HL-60/S4 (cell line): ENCODE measurements around the gene GNAT3.

Source experiments
- in situ Hi-C: fragments of 300-500 bp; cut with MboI; formaldehyde crosslinking; loops from 2 replicates; pipeline ENCODE4 v1.14.3; 2022; ENCODE audit warnings: low sequenced_read_pairs

Gene GNAT3

DNA sequence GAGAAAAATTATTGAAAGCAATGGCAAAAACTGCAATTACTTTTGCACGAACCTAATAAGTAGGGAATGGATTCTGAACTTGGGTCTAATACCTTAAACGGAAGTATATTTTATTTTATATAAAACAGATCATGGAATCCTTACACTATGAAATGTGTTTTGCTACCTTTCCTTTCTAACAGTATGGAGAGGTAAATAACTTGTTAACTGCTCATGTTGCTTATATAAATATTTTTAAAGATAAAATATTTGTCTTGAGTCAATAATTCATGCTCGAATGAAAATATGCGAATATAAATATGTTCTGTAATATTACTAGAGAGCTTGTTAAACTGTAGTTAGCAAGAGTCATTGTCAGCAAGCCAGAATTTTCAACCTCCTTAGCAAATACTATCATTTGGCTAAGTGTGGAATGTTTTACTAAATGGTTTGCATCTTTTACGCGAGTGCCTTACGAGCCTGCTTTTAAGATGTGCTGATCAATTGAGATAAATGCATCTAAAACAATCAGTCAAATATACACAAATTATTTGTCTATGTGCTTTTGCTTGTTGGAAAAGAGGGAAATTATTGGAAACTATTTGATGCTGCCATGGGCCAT, 5.9 kb downstream of the GNAT3 start:
- in situ Hi-C loops, result no loop called here

DNA sequence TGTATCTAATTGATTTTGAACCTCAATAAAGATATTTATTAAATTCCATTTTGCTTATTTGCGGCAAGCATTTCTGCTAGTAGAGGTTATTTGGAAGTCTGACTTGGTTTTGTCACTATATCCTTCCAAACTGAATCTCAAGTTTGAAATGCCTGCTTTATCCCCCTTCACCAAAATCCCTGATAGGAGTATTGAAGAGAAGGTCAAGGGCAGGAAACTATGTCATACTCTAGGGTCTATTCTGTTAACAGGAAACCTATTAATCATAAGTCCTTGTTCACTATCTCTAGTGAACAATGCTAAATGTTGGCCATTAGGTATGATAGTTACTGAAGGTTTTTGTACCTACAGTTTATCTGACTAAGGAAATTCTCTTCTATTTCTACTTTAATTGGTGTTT, 11.5 kb downstream of the GNAT3 start:
- in situ Hi-C loops, result no loop called here

DNA sequence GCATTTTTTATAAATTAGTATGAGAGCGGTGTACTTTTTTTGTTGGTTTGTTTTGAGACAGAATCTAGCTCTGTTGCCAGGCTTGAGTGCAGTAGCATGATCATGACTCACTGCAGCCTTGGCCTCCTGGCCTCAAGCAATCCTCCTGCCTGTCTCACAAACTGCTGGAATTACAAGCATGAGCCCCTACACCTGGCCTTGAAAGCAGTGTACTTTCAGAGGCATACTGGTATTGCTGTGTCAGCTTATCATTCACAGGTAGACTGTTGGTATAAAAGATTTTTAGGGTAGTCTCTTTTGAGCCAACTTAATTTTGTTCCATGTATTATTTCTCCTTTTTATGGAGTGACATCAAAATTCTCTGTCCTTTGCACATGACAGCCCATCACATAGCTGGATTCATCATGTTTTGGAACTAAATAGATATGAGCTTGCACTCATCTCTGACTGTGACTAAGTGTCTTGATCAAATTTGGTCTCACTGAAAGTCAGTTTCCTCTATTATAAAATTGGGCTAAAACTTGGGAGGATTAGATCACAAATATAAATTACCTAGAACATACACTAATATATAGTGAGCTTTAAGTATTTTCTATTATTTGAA, 12.4 kb downstream of the GNAT3 start:
- in situ Hi-C loops, result no loop called here

DNA sequence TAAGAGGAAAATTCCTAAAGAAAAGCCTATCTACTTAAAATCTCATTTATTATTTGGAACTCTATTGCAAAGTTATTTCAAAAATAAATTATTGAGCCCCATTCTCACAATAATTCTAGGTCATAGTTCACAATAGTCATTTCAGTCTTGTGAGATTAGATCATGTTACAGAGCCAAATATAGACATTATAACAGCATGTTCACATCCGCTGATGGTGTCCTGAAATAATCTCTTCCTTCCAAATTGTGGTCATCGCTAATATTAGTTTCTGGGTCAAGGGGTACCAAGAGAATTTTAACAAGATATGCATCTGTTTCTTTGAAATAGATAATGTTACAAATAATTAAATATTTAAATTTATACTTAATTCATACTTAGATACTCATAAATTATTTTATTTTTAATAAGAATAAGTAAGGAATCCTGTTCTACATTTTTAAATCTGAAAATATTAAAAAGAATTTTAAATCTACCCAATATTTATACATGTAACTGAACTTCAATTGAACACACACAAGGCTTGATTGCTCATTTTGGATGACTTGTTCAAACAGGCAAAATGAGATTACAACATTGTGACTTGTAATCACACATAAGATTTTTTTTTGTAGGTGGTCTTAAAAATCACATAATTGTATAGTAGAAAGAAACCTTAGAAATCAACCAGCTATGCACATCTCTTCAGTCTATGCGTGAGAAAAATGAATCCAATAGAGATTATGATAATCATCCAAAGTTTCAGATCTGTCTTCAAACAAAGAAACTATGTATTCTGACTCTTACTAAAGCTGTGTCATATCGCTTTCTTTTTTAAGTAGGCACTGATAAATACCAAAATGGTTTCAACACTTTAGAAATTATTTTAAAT, 13.1 kb downstream of the GNAT3 start:
- in situ Hi-C loops, result no loop called here

DNA sequence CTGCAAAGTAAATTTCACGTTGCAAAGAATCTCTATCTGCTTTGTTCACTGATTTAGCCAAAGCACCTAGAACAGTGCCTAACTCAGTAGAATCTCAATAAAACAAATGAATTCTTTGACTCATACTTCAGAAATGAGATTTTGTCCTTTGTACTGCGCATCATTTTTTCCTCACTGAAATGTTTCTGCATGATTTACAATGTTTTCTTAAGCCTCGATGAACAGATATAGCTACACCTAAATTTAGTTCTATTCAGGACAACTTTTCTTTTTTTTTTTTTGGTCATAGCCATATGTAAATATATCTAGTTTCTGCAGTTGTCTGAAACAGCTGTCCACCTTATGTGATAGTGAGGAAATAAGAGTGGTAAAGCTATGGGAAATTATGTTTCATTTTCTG, 15.3 kb downstream of the GNAT3 start:
- in situ Hi-C loops, result no loop called here

DNA sequence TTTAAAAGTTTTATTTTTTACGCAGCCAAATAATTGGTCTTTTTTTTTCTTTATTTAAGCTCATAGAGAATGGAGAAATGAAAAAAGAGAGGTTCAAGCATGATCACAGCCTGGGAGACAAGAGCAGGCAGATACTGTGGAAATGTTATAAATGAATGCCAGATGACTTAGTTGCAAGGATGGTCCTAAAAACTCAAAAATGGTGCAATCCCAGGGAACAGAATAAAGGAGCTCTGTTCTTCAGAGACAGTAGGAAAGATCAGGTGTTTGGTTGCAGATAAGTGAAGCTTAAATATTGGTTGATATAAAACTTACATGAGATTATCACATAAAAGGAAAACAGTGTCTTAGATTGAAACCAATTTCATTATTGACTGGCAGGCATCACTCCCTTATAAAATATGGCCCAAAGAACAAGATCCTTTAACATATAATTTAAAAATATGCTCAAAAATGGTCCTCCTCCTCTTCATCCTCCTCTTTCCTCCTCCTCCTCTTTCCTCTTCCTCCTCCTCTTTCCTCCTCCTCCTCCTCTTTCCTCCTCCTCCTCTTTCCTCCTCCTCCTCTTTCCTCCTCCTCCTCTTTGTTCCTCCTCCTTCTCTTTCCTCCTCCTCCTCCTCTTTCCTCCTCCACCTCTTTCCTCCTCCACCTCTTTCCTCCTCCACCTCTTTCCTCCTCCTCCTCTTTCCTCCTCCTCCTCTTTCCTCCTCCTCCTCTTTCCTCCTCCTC, 18.6 kb downstream of the GNAT3 start:
- in situ Hi-C loops, result no loop called here

DNA sequence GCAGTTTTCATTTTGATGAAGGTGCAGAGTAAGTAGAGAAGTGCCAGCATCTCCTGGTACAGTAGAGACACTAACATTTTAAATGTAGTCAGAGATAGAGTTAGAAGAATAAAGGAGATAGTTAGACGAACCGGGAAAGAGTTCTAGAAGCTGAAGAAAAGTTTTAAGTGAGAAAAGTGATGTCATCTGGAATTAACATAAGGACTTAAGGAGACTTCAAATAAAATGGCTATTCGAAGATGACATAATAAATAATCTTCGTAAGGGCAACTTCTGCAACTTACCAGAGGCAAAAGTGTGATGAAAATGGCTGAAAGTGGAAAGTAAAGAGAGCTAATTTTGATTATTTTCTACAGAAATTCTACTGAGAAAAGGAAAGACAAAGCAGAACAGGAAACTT, 20.4 kb downstream of the GNAT3 start:
- in situ Hi-C loops, result no loop called here

DNA sequence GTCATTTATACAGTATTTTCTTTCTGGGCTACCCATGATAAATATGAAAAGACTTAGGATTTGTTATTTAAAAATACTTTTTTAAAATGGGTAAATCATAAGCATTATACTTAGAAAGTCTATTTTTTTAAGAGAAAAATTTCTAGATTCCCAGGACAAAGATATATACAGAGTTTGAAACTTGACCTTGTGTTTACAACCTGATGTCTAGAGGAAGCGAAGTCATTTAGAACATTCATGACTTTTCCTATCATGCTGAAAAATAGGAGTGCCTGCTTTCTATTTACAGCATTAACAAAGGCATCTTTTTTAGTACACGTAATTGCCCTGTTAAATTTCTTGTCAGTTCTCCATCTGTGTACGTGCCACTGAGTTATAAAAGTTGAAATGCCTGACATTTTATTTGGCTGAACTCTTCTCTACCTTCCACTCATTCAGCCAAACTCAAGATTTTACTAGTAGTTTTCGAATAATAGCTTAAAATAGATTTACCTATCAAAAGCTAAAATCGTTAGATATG, 23.0 kb downstream of the GNAT3 start:
- in situ Hi-C loops, result no loop called here

DNA sequence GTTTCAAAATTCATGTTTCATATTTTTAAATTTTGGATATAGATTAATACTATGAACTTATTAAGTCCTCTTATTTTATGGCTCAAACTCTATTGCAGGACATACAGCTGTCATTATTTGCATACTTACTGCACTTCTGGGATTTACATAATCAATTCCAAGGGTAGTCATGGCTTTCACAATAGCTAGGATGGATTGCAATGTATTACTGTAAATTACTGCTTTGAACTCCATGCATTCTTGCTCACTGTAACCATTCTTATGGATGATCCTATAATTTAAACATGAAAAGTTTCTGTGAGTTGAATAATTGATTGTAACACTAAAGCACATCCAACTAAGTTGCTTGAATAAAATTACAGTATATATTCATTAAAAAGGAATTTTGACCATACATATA, 23.5 kb downstream of the GNAT3 start:
- in situ Hi-C loops, result no loop called here

DNA sequence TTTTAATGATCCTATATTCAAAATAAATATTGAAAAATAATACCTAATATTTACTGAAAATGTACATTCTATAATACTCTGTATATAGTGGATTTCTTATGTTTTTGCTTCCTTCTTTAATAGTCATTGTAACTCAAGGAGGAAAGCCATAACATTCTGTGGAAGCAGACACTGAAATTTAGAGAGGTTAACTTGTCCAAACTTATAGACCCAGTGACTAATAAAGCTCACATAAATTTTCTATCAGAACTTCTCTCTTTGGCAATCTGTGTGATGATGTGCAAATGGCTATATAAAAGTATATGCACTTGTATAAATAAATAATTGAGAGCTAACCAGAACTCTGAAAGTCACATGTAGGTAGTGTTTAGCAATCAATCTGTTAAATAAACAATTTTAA, 26.1 kb downstream of the GNAT3 start:
- in situ Hi-C loops, result no loop called here

DNA sequence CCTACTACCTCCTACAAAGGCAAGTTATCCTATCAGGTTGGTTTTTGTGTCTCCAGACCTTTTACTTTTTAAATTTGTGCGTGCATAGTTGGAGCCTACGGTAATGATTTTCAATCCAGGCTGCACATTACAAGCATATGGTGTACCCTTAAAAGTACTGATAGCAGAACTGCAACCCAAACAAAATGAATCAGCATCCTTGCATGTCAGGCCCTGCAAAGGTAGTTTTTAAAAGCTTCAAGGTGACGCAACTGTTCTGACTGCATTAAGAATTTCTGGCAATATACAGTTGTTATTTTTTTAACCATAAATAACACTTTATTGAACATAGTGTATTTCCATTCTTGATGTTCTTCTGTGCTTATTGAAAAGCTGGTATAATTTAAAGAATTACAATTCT, 28.9 kb downstream of the GNAT3 start:
- in situ Hi-C loops, result no loop called here

DNA sequence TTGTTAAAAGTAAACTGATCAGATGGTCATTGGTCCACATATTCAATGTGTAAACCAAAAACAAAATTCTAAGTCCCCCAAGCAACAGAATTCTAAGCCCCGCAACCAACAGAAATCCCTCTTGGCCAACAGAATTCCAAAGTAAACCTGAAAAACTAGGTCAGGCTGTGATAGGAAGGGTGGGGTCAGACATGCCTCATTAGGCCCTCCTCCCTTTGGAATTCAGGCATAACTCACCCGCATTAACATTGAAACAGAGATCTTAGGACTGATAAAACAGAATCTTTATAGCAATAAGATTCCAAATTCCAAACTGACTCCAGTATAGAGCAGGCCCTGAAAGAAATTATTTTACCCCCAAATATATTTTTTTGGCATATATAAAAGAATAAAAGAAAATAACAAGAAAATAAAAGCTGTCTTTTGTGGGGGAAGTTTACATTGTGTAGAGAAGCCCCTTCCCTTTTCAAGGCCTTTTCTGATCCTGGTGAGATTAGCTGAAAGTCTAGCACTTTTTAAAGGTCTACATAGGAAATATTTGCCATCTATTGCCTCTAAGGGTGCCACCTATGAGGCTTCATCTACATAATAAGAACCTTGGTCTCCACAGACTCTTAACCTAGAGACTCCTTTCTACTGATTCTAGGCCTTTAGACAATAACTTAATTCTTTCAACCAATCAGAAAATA, 30.5 kb downstream of the GNAT3 start:
- in situ Hi-C loops, result no loop called here

DNA sequence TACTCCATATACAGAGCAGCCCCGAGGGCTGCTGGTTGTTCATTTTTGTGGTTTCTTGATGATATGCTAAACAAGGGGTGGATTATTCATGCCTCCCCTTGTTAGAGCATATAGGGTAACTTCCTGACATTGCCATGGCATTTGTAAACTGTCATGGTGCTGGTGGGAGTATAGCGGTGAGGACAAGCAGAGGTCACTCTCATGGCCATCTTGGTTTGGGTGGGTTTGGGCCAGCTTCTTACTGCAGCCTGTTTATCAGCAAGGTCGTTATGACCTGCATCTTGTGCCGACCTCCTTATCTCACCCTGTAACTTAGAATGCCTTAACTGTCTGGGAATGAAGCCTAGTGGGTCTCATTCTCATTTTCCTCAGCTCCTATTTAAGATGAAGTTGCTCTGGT, 31.3 kb downstream of the GNAT3 start:
- in situ Hi-C loops, result no loop called here

DNA sequence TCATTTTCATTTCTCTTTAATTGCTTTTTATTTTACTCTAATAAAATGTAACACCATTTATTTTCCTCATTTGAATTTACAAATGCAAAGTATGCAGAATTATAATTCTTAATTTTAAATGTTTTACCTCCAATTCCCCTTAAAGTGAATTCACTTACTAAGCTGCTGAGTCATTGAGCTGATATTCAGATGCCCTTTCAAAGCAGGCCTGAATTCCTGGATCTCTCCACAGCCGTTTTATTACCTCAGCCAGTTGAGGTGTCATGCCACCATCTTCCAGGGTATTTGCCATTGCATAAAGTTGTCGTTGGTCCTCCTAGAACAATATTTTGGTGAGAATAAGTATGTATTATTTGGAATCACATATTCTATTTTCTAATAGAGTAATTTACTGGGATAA, 33.2 kb downstream of the GNAT3 start:
- in situ Hi-C loops, result no loop called here

DNA sequence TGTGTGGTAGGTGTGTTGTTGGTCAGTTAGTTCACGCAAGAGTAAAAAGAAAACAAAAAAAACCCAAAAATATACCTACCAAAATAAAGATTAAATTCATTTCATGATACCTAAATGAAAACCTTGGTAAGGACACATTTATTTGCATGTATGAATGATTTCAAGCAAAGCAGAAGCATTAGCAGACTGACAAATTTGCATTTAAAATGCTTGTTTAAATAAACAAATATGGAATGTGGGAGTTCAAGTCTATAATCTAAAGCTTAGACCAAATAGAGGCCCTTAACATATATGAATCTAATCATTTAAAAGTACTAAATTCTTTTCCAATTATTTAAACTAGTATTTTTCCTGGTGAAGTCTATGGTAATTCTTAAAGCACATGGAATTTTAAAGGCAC, 35.8 kb downstream of the GNAT3 start:
- in situ Hi-C loops, result no loop called here

DNA sequence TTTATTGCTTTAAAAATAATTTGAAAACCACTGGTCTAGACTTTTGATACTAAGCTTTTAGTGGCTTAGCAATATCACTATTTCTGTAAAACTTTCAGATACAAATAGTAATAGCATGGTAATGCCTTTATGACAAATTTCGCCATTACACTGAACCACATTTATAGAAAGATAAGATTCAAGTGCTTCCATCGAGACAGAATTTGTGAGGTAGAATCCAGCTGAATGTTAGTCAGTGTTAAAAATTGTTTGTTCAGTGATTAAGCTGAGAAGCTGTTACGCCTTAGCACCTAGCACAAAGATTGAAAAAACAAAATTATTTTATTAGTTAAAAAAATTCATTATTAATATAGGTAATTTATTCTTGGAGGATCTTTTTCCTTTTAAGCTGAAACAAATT, 36.5 kb downstream of the GNAT3 start:
- in situ Hi-C loops, result no loop called here

DNA sequence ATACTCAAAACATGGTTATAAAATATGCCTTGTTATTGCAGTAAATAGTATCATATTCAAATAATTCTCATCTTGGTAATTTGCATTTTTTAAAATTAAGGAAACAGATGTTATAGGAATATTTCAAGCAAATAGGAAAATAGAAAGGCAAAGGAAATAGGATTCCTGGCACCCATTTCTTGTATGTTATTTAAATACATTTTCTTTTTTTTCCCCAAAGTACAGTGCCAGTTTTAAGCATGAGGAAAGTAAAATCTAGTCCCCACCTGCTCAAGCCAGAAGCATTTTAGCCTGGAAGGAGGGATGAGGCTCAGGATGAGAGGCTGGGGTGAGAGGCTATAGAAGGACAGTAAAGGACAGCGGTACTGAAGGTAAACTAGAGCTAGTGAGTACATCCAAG, 38.1 kb downstream of the GNAT3 start:
- in situ Hi-C loops, result no loop called here

DNA sequence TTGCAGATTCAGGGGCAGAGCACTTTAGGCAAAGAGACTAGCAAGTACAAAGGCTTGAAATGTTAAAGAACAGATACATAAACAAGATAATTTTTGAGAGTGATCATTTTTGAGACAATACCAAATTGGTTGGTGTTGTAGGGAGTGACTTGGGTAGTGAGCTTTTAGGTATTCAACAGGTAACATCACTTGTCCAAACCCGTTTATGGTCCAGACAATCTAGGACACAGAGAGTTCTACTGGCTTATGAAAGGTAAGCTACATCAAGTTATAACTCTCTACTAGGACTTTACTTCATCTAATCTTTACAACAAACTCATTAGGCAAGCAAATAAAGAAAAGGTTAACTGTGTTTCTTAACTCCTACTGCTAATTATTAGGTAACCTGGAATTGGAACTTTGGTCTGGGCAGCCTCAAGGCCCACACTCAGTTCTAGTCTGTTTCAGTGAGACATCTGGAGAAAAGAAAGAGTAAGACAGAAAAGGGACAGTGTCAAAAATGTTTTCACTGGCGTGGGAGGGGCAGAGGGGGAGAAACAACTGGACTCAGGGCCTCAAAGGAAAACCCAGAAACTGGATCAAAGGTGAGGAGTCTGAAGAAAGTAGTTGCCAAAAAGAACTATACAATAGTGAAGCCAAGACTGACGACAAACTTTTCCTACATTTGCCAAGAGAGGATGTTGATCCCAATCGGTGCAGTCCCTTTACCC, 39.2 kb downstream of the GNAT3 start:
- in situ Hi-C loops, result no loop called here

DNA sequence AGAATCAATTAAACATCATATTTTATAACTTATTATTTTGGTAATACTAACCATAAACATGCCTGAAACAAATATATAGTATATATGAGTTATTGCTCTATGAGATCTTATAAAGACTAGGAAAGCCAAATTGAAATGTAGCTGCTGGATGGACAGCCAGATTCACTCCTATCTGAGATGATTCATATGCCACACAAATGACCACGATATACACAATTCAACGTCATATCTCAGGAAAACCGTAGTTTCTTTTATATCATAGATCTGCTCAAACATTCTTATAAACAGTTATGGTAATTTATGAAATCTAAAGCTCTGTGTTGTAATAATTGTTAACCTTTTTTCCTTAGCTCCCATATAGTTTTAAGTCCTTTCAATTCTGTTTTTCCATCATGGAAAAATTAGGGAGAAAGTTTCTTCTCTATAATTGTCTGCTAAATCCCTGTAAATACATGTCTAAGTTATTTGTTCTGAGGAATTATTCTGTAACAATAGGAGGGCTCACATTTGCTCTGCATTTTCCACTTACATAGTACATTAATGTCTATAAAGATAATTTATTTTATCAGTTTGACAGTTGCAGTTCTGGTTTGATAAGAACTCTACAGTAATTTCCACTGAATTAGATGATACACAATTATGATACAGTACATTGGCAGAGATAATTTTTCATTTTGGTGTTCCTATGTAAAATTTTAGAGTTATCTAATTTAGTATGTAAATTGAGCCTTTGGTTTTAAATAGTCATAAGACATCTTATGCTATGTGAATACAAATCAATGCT, 42.7 kb downstream of the GNAT3 start:
- in situ Hi-C loops, result no loop called here
